GM12865 (cell line): ENCODE results near the gene LECT2.

Experiments
- DNase-seq: peaks from one replicate; pipeline ENCODE4 v3.0.0; 2010; ENCODE audit warnings: low read depth
- H3K4me3 ChIP-seq: 2 replicates; pipeline ENCODE4 v1.5.1; 2011; ENCODE audit warnings: mild to moderate bottlenecking, low read depth, low read length, control low read depth
- CTCF ChIP-seq: IDR thresholded peaks from 2 replicates; pipeline ENCODE4 v1.5.1; 2011; ENCODE audit warnings: low read length, control low read depth, low read depth, inconsistent platforms; ENCODE audit not compliant: insufficient read depth; ENCODE audit errors: missing control alignments

LECT2 gene

GRCh38 chr5:135920199-135920598 is 34.6 kb downstream of the LECT2 start:
- no peak for TF ChIP-seq CTCF
- no peak for DNase-seq
- no peak overlapping the region for H3K4me3 ChIP-seq

GRCh38 chr5:135916638-135917263 is 38.0 kb downstream of the LECT2 start:
- H3K4me3 ChIP-seq: no peak overlapping the region
- TF ChIP-seq CTCF: no peak
- DNase-seq: no peak

GRCh38 chr5:135915466-135916001 is 39.2 kb downstream of the LECT2 start:
- no peak for DNase-seq
- TF ChIP-seq CTCF: no peak
- H3K4me3 ChIP-seq: no peak overlapping the region

- no peak overlapping the region for H3K4me3 ChIP-seq
- no peak for TF ChIP-seq CTCF
- DNase-seq: no peak
Observed at GRCh38 chr5:135913713-135914626, 40.8 kb downstream of the LECT2 start.

- no peak for TF ChIP-seq CTCF
Observed at GRCh38 chr5:135905144-135905543, 49.6 kb downstream of the LECT2 start.

GRCh38 chr5:135901633-135902032 is 53.1 kb downstream of the LECT2 start:
- no peak for DNase-seq
- TF ChIP-seq CTCF: no peak
- no peak overlapping the region for H3K4me3 ChIP-seq

More at GRCh38 chr5:135905144-135905543, 49.6 kb downstream of the LECT2 start:
- H3K4me3 ChIP-seq: no peak overlapping the region
- no peak for DNase-seq
